GM18508 (cell line): Measurements from ENCODE around the gene NFE2.

ENCODE experiments used
- ATAC-seq: cut with Tn5 transposase; IDR thresholded peaks from one replicate; pipeline ENCODE4 v1.9.1; 2021; ENCODE audit warnings: moderate number of reproducible peaks; ENCODE audit not compliant: insufficient read depth, unreplicated experiment

Gene NFE2

GRCh38 chr12:54259194-54260011 lies 41.4 kb downstream of the NFE2 start:
- ATAC-seq, result no peak

- ATAC-seq, result no peak
Measured at GRCh38 chr12:54258201-54258681, 42.6 kb downstream of the NFE2 start.

- ATAC-seq, result no peak
Measured at GRCh38 chr12:54257332-54257731, 43.5 kb downstream of the NFE2 start.

DNA sequence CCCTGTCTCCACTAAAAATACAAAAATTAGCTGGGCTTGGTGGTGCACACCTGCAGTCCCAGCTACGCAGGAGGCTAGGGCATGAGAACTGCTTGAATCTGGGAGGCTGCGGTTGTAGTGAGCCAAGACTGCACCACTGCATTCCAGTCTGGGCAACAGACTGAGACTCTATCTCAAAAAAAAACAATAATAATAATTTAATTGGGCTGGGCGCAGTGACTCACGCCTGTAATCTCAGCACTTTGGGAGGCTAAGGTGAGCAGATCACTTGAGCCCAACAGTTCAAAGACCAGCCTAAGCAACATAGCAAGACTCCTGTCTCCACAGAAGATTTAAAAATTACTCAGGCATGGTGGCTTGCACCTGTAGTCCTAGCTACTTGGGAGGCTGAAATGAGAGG lies 47.6 kb downstream of the NFE2 start:
- no peak for ATAC-seq

GRCh38 chr12:54251667-54252284 lies 49.0 kb downstream of the NFE2 start:
- ATAC-seq, result no peak

GRCh38 chr12:54249489-54249888 lies 51.3 kb downstream of the NFE2 start:
- ATAC-seq, result no peak

DNA sequence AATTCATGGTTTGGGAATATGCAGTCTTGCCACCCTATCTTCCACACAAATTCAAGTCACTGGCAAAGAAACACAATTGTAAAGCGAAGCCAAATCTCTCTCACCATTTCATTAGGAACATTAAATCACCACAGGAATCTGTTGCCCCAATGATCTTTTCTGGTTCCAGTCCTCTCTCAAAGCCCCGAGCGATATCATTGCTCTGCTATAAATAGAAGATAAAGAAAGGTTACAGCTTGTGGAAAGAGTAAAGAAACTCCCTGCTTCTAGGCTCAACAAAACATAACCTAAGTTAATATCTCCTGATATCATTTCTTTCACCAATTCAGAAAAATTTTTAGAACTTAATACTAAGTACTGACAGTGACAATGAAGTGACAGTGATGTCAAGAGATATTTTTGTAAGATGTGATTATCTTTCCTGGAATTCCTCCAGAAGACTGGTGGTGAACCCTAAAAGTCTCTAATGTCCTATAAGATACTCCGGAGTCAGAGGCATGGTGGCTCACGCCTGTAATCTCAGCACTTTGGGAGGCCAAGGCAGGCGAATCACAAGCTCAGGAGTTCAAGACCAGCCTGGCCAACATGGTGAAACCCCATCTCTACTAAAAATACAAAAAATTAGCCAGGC lies 54.7 kb downstream of the NFE2 start:
- no peak for ATAC-seq
